GM20000 (cell line): ENCODE data around the gene NCAM1.

Experiments used
- DNase-seq: peaks from one replicate; pipeline ENCODE4 v3.0.0; 2012; ENCODE audit warnings: low spot score
- TF ChIP-seq, protein P1 (sequence below): IDR thresholded peaks from 2 replicates; pipeline ENCODE4 v1.5.1; 2012; ENCODE audit warnings: mild to moderate bottlenecking, control low read depth; ENCODE audit errors: extremely low read depth, missing control alignments

The NCAM1 gene

DNA sequence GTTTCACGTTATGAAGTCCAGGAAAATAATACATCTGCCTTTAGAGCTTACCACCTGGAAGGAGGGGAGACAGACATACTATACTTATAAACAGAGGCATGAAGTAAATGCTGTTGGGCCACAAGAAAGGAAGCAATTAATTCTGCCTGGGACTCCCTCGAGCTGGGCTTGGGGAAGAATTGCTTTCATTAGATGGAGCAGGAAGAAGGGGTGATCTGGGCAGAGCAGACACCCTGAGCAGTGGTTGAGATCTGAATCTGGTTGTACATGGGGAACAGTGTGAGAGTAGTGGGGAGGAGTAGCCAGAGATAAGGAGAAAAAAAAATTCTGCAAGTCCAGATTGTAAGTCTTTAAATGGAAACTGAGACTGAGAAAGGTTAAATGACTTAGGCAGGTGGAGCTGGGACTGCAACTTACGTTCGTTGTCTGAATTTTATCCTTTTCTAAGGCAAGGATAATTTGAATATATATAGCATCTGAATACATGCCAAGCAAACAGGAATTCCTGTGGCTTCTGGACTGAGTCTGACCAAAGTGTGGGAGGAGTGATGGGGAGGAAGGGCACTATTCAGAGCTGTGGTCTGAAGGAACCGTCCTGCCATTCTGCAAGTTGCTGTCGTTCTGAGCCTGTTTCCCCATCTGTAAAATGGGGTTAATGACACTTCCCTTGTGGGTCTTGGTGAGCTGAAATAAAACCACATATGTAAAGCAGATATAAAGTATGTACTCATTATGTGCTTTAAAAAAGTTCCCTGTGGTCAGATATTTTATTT is 7.9 kb downstream of the NCAM1 start:
- TF ChIP-seq, protein P1, sequence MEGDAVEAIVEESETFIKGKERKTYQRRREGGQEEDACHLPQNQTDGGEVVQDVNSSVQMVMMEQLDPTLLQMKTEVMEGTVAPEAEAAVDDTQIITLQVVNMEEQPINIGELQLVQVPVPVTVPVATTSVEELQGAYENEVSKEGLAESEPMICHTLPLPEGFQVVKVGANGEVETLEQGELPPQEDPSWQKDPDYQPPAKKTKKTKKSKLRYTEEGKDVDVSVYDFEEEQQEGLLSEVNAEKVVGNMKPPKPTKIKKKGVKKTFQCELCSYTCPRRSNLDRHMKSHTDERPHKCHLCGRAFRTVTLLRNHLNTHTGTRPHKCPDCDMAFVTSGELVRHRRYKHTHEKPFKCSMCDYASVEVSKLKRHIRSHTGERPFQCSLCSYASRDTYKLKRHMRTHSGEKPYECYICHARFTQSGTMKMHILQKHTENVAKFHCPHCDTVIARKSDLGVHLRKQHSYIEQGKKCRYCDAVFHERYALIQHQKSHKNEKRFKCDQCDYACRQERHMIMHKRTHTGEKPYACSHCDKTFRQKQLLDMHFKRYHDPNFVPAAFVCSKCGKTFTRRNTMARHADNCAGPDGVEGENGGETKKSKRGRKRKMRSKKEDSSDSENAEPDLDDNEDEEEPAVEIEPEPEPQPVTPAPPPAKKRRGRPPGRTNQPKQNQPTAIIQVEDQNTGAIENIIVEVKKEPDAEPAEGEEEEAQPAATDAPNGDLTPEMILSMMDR = no peak
- DNase-seq = no peak

GRCh38 chr11:112971195-112971594 is 10.0 kb downstream of the NCAM1 start:
- DNase-seq = no peak
- TF ChIP-seq, protein P1 = no peak

GRCh38 chr11:112971827-112972226 is 10.6 kb downstream of the NCAM1 start:
- no peak for DNase-seq
- TF ChIP-seq, protein P1 = no peak

DNA sequence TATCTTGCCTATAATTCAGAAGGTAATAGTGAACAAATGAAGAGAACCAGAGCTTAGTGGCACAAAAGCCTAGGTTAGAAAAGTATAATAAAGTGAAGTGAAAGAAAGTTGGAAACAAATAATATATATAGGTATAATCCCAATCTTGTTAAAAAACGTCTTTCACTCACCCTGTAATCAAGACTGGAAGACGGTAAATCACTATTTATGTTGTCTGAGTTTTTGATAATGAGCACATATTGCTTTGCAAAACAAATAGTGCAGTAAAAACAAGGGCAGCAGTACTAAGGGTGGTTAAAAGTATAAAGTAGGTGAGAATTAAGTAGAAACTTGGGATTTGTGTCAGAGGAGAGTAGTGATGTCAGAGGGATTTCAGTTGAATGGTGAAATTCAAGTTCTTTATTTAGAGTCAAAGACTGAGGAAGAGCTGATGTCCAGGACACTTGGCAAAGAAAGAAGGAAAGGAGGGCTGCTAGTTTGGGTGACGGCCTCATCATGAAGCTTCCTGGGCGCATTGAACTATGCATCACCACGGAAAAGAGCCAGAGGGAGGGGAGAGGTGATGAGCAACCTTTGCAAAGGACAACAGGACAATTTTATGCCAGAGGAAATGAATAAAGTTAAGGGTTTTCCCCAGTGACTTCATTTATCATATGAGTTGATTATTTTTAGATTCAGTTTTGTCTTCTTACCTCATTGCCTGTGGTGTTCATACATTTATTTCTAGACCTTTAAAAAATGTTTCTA is 11.4 kb downstream of the NCAM1 start:
- no peak for DNase-seq
- TF ChIP-seq, protein P1 = no peak

- DNase-seq = no peak
- TF ChIP-seq, protein P1 = no peak
Observed at GRCh38 chr11:112975051-112975450, 13.8 kb downstream of the NCAM1 start.

- DNase-seq = no peak
- TF ChIP-seq, protein P1 = no peak
Observed at GRCh38 chr11:112975493-112975892, 14.3 kb downstream of the NCAM1 start.

DNA sequence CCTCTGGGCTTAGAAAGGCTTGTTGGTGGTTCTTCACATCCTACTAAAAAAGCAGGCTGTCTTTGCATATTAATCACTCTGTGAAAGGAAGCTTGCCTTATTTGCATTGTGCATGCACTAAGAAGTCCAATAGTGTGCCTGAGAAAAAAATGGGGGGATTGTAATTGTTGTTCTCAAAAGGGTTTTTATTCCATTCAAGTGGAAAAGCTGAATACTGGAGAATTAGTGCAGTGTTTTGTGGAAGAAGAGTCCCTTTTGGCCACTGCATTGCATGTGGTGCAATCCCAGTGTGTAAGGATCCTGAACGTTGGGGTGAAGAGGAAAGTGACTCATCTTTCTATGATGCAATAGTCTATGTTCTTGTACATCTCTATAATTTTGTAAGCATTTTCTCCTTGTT is 16.5 kb downstream of the NCAM1 start:
- no peak for DNase-seq
- TF ChIP-seq, protein P1 = no peak
